KOPT-K1 (cell line): ENCODE measurements around the gene L3MBTL4.
"Not testable (repeated sequence)": the region's sequence is repeated elsewhere in the genome, so short reads cannot be mapped to it uniquely, and the experiment has no call there.

Source experiments
- H3K27ac ChIP-seq: fragments of 200-600 bp; sonication (generic); 2 replicates; pipeline ENCODE4 v1.5.1; 2016; ENCODE audit warnings: antibody characterized with exemption, mild to moderate bottlenecking, low read depth, low read length; ENCODE audit not compliant: poor library complexity, severe bottlenecking
- H3K36me3 ChIP-seq: fragments of 200-600 bp; sonication (generic); 2 replicates; pipeline ENCODE4 v1.5.1; 2017; ENCODE audit warnings: antibody characterized with exemption, mild to moderate bottlenecking, low read length, moderate library complexity; ENCODE audit not compliant: insufficient read depth
- H3K9me3 ChIP-seq: fragments of 200-600 bp; sonication (generic); 2 replicates; pipeline ENCODE4 v1.5.1; 2017; ENCODE audit warnings: antibody characterized with exemption, low read length, mild to moderate bottlenecking; ENCODE audit not compliant: insufficient read depth, poor library complexity, severe bottlenecking

The L3MBTL4 gene

DNA sequence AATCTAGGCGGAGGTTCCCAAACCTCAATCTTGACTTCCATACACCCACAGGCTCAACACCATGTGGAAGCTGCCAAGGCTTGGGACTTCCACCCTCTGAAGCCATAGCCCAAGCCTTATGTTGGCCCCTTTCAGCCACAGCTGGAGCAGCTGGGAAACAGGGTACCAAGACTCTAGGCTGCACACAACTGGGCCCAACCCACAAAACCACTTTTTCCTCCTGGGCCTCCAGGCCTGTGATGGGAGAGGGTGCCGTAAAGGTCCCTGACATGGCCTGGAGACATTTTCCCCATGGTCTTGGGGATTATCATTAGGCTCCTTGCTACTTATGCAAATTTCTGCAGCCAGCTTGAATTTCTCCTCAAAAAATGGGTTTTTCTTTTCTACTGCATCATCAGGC, 279.7 kb downstream of the L3MBTL4 start:
- not testable (repeated sequence) for H3K36me3 ChIP-seq, H3K27ac ChIP-seq, H3K9me3 ChIP-seq

DNA sequence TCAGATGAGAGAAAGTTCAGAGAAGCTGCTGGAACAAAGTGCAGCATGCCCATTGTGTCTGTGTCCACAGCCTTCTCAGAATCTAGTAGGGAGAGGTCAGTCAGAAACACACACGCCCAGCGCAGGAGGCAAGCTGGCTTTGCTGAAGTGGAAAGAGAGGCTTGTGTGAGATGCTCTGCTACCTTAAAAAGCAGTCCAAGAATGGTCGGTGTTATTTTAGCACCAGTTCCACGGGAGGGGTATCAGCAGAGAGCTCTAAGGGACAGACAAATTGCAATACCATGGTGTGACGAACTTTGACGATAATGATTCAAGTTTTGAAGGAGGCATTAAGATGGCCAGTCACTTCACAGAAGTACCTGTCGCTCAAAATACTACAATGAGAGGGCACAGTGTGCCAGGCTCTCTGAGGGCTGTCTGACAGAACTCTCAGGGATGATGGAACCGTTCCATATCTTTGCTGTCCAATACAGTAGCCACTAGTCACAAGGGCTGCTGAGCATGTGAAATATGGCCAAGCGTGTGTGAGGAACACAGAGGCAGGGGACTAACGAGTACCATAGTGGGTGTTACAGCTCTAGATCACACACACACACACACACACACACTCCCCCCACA, 281.9 kb downstream of the L3MBTL4 start:
- no peak overlapping the region for H3K27ac ChIP-seq
- H3K9me3 ChIP-seq, result peaks cover 5% of the 10 kb centered on the region
- no peaks in the 10 kb centered on the region for H3K36me3 ChIP-seq

DNA sequence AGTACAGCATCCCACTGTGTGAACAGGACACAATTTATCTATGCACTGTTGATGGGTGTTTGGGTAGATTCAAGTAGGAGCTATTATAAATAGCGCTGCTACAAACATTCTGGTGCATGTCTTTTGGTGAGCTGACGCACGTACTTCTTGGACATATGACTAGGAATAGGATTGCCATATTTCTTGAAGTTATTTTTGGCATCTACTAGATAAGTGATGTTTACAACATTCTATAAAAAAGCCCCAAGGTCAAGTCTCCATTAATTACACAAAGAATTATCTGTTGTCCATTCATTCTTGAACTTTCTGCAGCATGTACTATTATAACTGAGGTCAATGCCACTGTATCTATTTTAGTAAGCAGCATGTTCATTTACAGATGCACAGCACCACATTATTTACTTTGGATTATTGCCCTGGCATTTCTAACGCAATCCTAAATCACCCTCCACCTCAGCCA, 293.9 kb downstream of the L3MBTL4 start:
- Histone ChIP-seq H3K36me3 (no peaks in the 10 kb centered on the region), H3K9me3 (no peaks in the 10 kb centered on the region), H3K27ac (no peak overlapping the region)

DNA sequence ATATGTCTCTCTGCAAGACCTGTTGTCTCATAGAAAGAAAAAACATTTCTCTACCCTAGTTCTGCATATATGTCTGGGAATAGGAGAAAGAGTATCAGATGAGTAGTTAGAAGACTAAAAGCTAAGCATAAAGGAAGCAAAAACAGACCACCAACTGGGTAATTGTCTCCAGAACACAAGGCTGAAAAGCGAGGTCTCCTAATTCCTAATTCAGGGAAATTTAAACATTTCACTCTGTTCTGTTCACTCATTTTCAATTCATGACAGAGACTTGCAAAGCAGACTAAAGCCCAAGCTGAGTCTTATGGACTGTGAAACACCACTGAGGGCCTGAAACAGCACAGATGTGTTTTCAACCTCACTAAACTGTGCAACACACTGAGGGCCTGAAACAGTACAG, 294.9 kb downstream of the L3MBTL4 start:
- no peak overlapping the region for H3K27ac ChIP-seq

DNA sequence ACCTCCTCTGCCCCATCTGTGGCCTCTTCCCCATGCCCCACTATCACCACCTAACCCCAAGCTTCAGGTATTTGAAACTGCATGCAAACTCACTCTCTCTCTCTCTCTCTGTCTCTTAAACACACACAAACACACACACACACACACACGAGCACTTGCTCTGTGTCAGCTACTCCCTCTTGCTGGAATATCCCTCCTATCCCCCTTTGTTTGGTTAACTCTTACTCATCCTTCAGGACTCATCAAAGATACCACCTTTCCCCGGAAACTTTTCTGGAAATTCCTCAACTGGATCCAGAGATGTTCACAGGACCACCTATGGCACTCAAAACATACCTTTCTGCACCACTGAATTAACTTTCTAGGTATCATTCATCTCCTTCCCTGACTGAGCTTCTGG, 296.6 kb downstream of the L3MBTL4 start:
- H3K9me3 ChIP-seq, result no peaks in the 10 kb centered on the region

More for the DNA sequence above, 294.9 kb downstream of the L3MBTL4 start:
- Histone ChIP-seq H3K9me3 (no peaks in the 10 kb centered on the region), H3K36me3 (no peaks in the 10 kb centered on the region)

DNA sequence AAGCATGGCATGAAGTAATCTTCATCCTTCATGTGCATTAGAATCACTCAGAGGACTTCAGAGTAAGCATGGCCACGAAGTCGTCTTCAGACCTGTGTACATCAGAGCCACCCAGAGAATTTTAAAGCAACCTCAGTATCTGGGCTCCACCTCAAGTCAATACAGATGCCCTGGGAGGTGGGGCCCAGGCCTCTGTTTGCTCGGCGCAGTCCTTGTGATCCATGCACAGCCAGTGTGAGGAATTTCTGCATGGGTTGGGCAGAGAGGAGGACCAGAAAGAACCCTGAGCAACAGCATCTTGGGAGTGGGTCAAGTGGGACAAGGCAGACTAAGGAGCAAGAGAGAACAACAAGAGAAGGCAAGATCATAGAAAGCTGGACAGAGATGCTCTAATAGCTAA, 299.0 kb downstream of the L3MBTL4 start:
- H3K27ac ChIP-seq, result no peak overlapping the region
- no peaks in the 10 kb centered on the region for H3K9me3 ChIP-seq
- no peaks in the 10 kb centered on the region for H3K36me3 ChIP-seq

More for the DNA sequence above, 296.6 kb downstream of the L3MBTL4 start:
- Histone ChIP-seq H3K36me3 (no peaks in the 10 kb centered on the region), H3K27ac (no peak overlapping the region)

DNA sequence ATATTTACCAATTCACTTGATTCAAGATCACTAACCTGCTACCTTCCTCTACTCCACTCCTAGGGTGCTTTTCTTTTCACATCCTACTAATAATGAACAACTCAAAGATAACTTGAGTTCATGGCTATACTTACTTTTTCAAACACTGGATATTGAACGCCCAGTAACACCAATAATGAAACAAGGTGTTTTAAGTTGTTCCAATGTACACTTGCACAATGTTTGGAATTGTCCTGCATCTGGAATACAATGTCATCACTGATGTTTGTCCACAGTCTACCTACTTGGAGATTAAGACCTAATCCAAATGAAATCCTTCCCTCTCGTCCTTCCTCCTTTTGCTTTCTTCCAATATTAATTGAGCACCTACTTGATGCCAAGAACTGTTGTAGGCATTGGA, 301.1 kb downstream of the L3MBTL4 start:
- Histone ChIP-seq H3K9me3 (no peaks in the 10 kb centered on the region), H3K36me3 (no peaks in the 10 kb centered on the region), H3K27ac (no peak overlapping the region)

DNA sequence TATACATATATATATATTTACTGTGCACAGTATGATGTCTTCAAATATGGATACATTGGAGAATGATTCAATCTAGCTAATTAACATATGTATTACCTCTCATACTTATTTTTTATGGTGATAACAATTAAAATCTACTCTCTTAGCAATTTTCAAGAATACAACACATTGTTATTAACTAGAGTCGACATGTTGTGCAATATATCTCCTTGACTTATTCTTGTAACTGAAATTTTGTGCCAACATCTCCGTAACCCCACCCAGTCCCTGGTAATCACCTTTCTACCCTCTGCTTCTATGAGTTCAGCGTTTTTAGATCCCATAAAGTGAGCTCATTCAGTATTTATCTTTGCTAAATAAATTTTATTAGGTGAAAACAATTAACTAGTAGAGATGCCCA, 303.0 kb downstream of the L3MBTL4 start:
- Histone ChIP-seq H3K27ac (no peak overlapping the region), H3K9me3 (no peaks in the 10 kb centered on the region), H3K36me3 (no peaks in the 10 kb centered on the region)

DNA sequence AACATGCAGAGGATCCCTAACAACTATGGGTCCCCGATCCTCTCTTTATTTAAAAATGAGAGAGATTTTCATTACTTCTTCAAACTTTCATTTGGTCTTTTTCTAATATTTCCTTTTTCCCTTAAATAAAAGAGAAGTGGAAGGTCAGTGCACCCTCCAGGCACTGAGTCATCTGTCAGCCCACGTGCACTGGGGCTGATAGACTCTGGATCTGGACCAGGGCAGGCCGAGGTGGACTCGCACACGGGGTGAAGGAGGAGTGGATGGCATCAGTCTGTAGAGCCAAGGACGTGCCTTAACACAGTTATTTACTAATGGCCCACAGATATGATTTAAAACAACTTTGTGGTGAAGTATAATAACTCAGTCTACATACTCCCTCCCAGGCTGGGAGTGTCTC, 305.0 kb downstream of the L3MBTL4 start:
- H3K9me3 ChIP-seq, result no peaks in the 10 kb centered on the region
- no peak overlapping the region for H3K27ac ChIP-seq
- no peaks in the 10 kb centered on the region for H3K36me3 ChIP-seq

DNA sequence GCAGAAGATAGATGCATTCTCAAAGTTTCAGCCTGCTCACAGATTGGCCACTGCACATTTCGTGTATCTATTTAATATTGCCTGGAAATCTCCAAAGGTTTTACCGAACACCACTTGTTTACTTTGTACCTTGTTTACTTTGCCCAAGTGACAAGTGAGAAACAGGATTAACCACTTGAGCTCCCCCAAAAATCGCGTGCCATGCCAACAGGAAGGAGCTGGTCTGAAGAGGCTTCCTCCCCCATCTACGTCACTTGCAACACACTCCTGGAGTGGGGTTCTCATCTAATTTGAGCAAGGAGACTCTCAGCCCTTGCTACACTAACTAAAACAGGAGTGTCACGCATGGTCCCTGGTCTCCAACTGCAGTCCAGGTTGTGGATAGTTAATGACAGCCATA, 306.9 kb downstream of the L3MBTL4 start:
- H3K9me3 ChIP-seq, result no peaks in the 10 kb centered on the region
- no peak overlapping the region for H3K27ac ChIP-seq
- no peaks in the 10 kb centered on the region for H3K36me3 ChIP-seq

DNA sequence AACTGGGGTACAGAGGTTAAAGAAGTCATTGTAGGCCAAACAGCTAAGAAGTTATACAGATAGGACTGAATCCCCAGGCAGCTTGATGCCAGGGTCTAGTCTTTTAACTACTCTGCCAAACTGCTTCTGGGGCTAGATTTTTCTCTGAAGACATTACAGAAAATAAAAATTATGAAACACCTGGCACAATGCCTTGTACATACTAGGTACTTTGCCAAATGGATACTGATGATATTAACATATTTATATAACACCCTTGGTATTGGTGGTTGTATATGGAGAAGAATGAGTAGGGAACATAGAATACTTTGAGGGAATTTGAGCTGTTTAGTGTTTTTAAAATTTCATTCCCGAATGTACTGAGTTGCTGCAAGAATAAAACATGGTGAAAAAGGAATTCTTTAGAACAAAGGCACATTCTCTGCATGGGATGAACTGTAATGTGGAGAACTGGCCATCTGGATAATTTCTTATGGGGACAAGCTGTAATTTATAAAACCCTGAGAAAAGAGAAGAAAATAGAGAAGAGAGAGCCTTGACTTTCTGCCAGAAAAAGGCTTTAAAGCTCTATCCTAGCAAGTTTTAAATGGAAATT, 308.5 kb downstream of the L3MBTL4 start:
- Histone ChIP-seq H3K9me3 (no peaks in the 10 kb centered on the region), H3K36me3 (no peaks in the 10 kb centered on the region), H3K27ac (no peak overlapping the region)

DNA sequence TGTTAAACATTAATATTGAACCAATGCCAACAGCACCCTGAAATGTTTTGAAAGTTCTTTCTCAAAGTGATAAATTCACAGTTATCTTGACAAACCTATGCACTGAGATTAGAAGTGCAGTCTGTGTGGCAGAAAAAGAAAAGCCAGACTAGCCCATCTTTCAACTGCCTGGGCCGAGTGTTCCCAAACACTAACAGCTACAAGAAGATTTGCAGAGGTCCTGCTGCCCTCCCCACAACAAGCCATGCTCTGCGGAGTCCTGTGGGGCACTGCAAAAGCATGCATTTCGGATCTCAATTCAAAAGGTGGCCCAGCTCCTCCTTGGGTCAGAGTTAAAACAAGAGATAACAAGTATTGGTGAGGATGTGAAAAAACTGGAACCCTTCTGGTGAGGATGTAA, 311.0 kb downstream of the L3MBTL4 start:
- Histone ChIP-seq H3K27ac (no peak overlapping the region), H3K9me3 (no peaks in the 10 kb centered on the region), H3K36me3 (no peaks in the 10 kb centered on the region)

DNA sequence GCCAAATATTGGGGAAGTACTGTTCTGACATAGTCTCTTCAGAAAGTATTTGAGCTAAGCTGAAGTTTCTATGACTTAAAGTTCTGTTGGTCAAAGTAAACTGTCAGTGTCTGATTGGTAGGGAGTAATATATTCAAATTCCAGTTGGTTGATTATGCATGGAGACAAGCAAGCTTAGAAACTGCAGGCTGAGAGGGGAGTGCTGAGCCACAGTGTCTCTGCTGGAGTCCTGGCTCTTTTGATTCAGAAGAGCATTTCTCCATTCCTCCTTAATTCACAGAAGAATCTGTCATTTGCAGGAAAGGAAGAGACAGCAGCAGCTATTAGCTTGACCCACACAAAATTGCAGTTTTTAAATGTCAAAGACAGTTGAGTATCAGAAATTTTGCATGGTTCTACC, 318.0 kb downstream of the L3MBTL4 start:
- no peak overlapping the region for H3K27ac ChIP-seq
- H3K36me3 ChIP-seq, result no peaks in the 10 kb centered on the region
- no peaks in the 10 kb centered on the region for H3K9me3 ChIP-seq

DNA sequence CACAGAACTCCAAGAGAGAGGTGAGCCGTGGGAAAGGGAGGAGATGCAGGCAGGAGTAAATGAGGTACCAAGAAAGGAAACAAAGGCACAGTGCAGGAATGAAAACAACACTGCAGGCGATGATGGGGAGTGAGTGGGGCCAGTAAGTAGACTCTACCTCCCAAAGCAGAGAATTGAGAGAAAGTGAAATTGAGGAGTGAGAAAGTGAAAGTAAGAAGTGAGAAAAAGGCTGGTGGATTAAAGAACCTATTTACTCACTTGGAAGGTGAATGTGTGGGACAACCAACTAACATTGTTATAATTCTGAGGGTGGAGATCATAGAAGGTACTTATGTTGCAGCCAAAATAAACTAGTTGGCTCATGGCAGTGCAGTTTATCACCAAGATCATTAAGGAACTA, 326.3 kb downstream of the L3MBTL4 start:
- Histone ChIP-seq H3K36me3 (no peaks in the 10 kb centered on the region), H3K27ac (no peak overlapping the region), H3K9me3 (no peaks in the 10 kb centered on the region)

DNA sequence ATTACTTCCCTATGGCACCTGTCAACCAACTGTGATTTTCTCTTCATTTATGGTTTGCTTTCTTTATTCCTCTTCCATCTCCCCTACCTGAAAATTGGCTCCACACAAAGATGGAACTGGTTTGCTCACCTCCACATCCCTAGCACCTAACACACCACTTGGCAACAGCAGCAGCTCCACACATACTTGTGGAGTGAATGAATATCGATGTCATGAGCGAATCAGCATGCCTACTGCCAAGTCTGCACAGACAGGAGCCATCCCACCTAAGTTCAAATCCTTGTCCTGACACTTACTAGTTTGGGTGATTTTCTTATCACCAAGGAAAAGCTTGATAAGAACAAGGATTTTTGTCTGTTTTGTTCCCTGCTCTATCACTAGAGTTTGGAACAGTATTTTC, 328.0 kb downstream of the L3MBTL4 start:
- H3K36me3 ChIP-seq, result no peaks in the 10 kb centered on the region
- no peak overlapping the region for H3K27ac ChIP-seq
- H3K9me3 ChIP-seq, result no peaks in the 10 kb centered on the region

DNA sequence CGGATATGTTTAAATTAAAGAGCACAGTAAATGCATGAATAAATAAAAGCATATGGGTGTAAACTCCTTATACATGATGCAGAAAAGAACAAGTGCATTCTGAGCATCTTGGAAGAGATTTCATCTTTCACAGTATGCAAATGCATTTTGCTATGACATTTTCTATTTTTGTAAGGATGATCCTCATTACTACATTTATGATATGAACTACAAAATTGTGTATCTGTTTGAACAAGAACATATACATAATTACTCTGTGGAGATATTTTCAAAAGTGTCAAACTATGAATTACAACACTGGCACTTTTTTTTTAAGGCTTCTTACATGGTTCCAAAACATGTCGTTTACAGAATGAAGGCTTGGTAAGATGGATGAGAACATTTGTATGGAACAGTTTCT, 335.3 kb downstream of the L3MBTL4 start:
- no peak overlapping the region for H3K27ac ChIP-seq
- H3K9me3 ChIP-seq, result no peaks in the 10 kb centered on the region
- H3K36me3 ChIP-seq, result no peaks in the 10 kb centered on the region
